CD4-positive, alpha-beta T cell treated with Interleukin-2 at 100 ng/mL for 4 hours (primary cell): ENCODE measurements around the gene FAF1.
"Not testable (repeated sequence)": the region's sequence is repeated elsewhere in the genome, so short reads cannot be mapped to it uniquely, and the experiment has no call there.

Source experiments
- DNase-seq: peaks from one replicate; pipeline ENCODE4 v3.0.0-alpha.2; 2020; ENCODE audit warnings: low spot score

The FAF1 gene

DNA sequence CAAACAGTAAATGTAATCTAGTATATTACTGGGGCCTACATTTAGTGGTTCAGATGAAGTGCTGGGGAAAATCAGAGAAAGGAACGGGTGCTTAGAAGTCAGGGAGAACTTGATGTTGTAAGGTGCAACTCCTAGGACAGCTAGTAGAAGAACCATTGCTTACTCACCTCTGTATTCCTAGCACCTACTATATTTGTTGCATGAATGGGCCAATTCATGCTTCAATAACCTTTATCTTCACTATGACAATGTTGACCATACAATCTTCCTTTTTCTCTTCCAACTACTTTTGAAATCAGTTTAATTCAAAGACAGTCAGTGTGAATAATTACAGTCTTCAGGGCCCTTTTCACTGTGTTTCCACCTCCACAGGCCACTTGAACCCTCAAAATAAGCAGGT lies 411.8 kb downstream of the FAF1 start:
- no peak for DNase-seq

DNA sequence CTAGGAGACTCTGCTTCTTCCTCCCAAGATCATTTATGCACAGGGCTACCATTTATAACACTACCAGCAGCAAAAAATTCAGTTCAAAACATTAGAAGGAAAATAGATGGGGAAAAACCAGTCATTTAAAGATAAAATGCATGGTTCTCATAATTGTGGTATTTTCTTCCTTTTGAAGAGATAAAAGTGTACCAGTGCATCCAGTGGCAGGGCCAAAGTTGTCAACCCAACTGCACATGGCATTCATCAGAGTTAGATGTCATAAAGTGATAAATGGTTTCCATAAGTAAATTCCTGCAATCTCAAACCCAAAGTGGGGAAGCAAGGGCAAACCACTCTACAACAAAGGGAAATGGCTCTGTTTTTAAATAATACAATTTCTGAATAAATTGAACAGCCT lies 417.7 kb downstream of the FAF1 start:
- no peak for DNase-seq

DNA sequence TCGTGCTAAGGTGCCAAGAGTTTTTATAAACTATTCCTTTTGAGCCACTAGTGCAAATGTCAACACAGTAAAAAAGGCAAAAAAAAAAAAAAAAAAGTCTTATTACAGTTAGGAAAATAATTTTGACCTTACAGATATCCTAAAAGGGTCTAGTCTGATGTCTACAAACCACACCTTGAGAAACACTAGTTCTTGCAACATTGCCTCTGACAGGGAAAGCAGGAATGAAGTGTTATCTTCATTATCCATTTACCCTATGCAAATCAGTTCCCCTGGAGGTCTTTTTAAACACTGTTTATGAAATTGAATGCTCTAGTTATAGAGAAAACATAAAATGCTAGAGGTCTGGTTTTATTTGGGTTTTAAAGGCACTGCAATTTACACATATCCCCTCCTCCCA lies 421.6 kb downstream of the FAF1 start:
- DNase-seq, result no peak

DNA sequence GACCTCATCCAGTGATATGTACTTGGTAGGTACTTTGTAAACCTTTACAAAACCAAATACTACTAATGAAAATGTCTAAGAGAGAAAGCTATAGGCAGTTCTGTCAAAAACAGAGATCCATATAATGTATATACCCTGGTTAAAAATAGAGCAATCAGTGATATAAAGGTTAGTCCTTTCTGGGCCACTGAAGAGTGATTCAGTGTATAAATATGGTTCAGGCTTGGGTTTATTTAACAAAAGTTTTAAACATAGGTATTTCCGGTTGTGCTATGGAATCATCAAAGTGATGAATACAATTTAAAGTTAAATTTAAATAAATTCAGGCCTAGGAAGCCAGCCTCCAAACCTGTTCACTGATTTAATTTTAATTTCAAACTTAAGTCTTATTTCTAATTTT lies 428.5 kb downstream of the FAF1 start:
- no peak for DNase-seq

- no peak for DNase-seq
These were observed 429.0 kb downstream of the FAF1 start for GRCh38 chr1:50531027-50531426.

DNA sequence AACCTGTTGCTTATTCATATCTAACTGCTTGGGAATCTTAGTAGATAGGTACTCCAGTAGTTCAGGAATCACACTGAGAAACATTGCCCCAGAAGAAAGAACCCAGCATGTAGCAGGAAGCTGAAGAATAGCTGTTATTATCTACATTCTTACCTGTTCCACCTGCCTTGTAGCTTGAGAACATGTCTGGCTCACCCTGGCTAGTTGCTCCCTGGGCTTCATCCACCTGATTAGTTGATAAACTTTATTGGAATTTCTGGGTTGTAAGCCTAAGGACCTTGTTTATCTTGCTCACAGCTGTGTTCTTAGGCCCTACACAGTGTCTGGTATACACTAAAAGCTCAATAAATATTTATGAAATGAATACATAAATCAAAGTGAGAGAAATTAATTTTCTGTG lies 430.6 kb downstream of the FAF1 start:
- DNase-seq, result no peak

- DNase-seq, result not testable (repeated sequence)
These were observed 432.1 kb downstream of the FAF1 start for GRCh38 chr1:50527987-50528320.

DNA sequence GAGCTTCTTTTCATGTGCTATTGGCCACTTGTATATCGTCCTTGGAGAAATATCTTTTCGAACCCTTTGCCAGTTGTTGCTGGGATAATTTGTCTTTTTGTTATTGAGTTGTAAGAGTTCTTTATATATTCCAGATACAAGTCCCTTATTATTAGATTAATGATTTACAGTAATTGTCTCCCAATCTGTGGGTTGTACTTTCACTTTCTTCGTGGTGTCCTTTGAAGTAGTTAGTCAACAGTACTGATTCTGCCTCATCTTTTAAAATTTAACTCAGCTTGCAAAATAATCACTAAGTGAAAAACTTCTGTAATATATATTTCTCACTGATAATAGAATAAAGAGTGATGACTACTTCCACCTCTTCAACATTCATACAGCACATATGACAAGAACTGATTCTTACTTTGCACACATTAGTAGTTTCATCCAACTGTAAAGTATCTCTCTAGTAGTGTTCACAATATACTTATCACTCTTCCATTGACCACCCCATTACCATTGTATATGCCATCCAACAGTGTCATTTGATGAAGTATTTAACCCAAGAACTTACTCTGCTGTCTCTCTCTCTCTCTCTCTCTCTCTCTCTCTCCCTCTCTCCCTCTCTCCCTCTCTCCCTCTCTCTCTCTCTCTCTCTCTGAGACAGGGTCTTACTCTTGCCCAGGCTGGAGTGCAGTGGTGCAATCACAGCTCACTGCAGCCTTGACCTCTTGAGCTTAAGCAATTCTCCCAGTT lies 432.6 kb downstream of the FAF1 start:
- DNase-seq, result no peak

DNA sequence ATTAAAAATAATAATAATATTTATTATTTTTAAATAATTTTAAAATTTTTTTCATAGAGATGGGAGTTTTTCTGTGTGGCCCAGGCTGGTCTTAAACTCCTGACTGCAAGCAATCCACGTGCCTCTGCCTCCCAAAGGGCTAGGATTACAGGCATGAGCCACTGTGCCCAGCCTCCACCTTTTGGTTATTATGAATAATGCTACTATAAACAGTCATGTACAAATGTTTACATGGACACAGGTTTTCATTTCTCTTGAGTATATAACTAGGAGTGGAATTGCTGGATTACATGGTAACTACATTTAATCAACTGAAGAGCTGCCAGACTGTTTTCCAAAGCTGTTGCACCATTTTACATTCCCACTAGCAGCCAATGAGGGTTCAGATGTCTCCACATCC lies 433.6 kb downstream of the FAF1 start:
- no peak for DNase-seq

- no peak for DNase-seq
These were observed 436.5 kb downstream of the FAF1 start for GRCh38 chr1:50523548-50523947.

GRCh38 chr1:50522691-50523342 lies 437.2 kb downstream of the FAF1 start:
- no peak for DNase-seq

- DNase-seq, result no peak
These were observed 438.4 kb downstream of the FAF1 start for GRCh38 chr1:50521703-50522102.

DNA sequence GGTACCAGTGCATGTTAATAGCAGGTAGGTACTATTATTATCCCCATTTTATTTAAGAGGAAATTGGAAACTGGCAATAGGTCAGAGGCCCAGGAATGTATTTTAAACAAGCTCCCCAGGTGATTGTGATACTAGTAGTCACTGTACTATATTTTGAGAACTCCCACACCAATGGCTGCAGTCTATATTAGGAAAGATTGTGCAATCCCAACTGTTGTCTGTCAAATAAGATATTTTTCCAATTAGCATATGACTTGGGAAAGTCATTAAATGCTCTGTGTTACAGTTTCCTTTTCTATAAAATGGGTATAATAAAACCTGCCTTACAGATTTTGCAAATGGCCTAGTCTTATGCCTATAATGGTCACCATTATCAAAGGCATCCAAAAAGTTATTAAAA lies 442.6 kb downstream of the FAF1 start:
- no peak for DNase-seq

- no peak for DNase-seq
These were observed 444.0 kb downstream of the FAF1 start for GRCh38 chr1:50516056-50516455.

- DNase-seq, result no peak
These were observed 452.0 kb downstream of the FAF1 start for GRCh38 chr1:50508040-50508586.

DNA sequence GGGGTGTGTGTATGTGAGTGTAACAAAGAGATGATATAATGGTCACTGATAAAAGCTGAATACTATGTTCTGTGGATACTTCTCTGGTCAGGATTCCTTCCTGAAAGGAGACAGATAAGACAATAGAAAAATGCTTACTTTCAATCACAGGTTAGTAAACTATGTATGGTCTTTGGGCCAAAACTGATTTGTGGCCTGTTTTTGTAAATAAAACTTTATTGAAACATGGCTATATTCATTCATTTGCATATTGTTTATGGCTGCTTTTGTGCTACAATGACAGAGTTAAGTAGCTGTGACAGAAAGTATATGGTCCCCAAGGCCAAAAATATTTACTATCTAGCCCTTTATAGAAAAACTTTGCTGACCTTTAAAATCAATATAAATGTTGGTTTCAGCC lies 454.6 kb downstream of the FAF1 start:
- no peak for DNase-seq

- no peak for DNase-seq
These were observed 456.6 kb downstream of the FAF1 start for GRCh38 chr1:50503515-50503914.

- no peak for DNase-seq
These were observed 457.9 kb downstream of the FAF1 start for GRCh38 chr1:50502147-50502546.

DNA sequence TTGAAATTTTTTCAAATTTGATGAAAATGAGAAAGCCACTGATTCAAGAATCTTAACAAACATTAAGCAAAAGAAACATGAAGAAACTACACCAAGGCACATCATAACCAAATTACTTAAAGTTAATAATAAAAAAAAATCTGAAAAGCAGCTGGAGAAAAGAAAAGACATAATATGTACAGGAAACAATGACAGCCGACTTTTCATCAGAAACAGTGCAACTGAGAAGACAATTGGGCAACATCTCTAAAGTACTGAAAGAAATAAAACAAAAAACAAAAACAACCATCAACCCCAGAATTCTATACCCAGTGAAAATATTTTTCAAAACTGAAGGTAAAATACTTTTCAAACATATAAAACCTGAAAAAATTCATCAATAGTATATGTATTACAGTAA lies 463.1 kb downstream of the FAF1 start:
- DNase-seq, result no peak

DNA sequence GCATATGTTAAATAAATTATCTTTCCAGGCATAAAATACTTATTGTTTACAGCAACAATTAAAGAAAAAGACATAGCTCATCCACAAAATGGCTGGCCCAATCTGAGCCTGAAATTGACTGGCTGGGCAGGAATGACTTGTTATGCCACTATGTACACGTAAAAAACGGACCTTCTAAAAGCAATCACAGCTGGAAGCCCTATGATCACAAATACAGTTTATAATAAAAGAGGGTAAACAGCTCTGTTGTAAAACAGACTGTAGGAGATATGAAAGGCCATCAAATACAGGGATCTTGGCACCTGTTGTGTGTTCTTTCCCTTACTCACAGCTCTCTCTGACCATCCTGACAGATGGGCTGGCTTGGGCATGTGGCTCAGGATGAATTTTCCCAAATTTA lies 466.4 kb downstream of the FAF1 start:
- no peak for DNase-seq

GRCh38 chr1:50492142-50492541 lies 467.9 kb downstream of the FAF1 start:
- DNase-seq, result no peak

DNA sequence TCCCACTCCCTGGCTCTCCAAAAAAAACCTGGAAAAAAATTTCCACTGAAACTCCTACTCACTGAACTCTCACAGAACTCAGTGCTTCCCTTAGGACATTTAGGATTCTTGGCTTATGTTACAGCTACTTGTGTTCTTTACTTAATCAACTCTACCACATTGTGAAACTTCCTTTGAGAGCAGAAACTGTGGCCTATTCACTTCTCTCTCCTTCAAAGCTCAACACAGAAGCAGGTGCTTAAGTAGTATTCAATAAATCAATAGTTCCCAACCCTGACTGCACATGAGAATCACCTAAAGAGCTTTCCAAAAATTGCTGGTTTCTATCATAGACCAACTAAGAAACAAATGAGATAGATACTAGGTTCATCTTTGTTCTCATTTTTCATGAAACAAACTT lies 468.9 kb downstream of the FAF1 start:
- DNase-seq, result no peak

DNA sequence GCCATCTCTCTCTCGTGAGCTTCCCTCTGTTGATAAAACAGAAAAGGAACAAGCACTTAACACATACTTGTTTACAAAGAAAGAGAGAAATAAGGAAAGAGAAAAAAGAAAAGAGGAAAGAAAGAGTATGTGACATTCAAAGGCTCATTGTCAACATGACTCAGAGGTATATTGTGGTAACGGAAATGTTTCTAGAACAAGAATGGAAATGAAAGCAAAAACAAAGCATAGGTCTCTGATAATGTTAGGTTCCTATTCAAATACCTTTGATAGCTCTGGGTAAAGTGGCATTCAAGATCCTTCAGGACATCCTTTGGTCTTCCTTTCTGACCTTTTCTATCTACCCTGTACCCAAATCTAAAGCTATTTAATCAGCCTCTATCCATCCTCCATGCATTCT lies 469.4 kb downstream of the FAF1 start:
- no peak for DNase-seq

GRCh38 chr1:50488876-50489275 lies 471.2 kb downstream of the FAF1 start:
- no peak for DNase-seq
